Measurements from ENCODE around the gene NPM1. TPM values are rescaled to one million over a fixed set of nuclear protein-coding genes. Genes with fewer than 3 reads are reported as not detected.

NPM1 gene
- total RNA-seq, 1 experiment from 2014 or later: 2,112 TPM

DNA sequence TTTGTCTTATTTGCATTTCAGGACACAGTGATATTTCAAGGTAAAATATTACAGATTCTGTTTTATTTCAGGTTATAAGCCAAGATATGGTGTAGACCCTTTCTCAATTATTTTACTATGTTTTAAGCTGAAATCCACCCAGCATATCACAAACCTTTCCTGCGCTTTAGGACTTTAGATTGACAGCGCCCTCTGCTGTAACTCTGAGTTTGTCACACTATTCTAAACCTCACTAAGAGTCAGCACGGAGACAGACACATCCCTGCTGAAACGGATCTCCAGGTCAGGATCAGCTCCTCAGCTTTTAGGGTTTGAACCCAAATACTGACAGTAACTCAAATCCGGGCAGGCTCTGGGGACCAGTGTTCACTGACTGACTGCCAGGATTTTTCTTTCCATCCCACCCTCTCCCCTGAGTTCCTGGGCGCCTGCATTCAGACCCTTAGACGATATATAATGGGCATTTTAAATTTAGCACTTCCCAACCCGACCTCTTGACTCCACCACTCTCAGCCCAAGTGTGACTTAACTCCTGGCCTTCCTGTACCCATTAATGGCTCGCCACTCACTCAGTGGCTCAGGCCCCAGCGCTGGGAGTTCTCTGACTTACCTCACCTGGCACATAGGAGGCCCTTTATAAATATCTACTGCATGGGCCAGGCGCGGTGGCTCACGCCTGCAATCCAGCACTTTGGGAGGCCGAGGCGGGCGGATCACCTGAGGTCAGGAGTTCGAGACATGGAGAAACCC lies 45.1 kb upstream of the NPM1 start:
- Histone ChIP-seq H3K4me3 (ENCODE audit: low read depth, low read length) (no peak overlapping the region), H3K9me3 (no peaks in the 10 kb centered on the region), H3K27me3 (replicated peaks; ENCODE audit: control insufficient read depth, insufficient read depth, low read length) (no peaks in the 10 kb centered on the region), H3K36me3 (ENCODE audit: control insufficient read depth, insufficient read depth, low read length) (no peaks in the 10 kb centered on the region), H3K4me1 (peaks cover 8% of the 10 kb centered on the region)
- Mint-ChIP-seq H3K36me3 (ENCODE audit: insufficient read depth, unreplicated experiment) (no peaks in the 10 kb centered on the region), H3K27ac (ENCODE audit: unreplicated experiment) (no peak overlapping the region), H3K4me1 (ENCODE audit: low read depth, unreplicated experiment) (no peaks in the 10 kb centered on the region), H3K27me3 (ENCODE audit: insufficient read depth, unreplicated experiment) (no peaks in the 10 kb centered on the region), H3K9me3 (ENCODE audit: unreplicated experiment) (no peaks in the 10 kb centered on the region), H3K4me3 (ENCODE audit: unreplicated experiment) (no peak overlapping the region)
- no TSS peak for BruUV-seq (replicated peaks)
- ChIA-PET POLR2A (no interaction called here), CTCF (interaction anchor here (1.0 to 2.6 kb wide), 3 partner anchors 9 to 139 kb away, joined by 3 to 14 read pairs (median 3); no protein-coding TSS in a partner anchor)
- intact Hi-C loops (cut with micrococcal nuclease; ENCODE audit: unreplicated experiment): loop anchor here (1.0 to 5.0 kb wide), 4 partner anchors 69 to 595 kb away; no protein-coding TSS in a partner anchor
- DNase-seq: peak; percentile 50 to 60
- TF ChIP-seq, protein P1, sequence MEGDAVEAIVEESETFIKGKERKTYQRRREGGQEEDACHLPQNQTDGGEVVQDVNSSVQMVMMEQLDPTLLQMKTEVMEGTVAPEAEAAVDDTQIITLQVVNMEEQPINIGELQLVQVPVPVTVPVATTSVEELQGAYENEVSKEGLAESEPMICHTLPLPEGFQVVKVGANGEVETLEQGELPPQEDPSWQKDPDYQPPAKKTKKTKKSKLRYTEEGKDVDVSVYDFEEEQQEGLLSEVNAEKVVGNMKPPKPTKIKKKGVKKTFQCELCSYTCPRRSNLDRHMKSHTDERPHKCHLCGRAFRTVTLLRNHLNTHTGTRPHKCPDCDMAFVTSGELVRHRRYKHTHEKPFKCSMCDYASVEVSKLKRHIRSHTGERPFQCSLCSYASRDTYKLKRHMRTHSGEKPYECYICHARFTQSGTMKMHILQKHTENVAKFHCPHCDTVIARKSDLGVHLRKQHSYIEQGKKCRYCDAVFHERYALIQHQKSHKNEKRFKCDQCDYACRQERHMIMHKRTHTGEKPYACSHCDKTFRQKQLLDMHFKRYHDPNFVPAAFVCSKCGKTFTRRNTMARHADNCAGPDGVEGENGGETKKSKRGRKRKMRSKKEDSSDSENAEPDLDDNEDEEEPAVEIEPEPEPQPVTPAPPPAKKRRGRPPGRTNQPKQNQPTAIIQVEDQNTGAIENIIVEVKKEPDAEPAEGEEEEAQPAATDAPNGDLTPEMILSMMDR (IDR thresholded peaks at IDR 0.05; ENCODE audit: insufficient read depth in 1 of 2, low read depth in 1 of 2, low read length in 1 of 2, severe bottlenecking in 1 of 2, unreplicated experiment in 1 of 2): peak; percentile 69 to 75

DNA sequence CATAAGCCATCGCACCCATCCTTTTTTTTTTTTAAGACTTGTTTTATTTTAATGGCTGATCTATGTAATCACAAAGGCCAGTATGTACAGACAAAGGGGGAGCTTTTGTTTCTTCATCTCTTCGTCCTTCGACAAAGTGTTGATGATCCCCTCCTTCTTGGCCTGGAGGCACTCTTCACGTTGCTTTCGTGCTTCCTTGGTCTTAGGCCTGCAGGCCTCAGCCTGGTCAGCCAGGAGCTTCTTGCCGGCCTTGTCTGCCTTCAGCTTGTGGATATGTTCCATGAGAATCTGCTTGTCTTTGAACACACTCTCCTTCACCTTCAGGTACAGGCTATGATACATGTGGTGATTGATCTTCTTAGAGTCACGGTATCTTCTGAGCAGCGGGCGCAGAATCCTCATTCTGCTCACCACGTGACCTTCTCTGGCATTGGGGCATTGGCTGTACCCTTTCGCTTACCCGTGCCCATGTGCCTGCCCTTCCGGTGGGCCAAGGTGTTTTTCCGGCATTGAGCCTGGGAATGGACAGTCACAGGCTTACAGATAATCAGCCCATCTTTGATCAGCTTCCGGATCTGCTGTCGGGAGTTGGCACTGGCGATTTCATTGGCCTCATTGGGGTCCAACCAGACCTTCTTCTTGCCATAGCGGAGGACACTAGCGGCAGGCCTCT lies 42.6 kb upstream of the NPM1 start:
- no peaks in the 10 kb centered on the region for H3K9me3 Mint-ChIP-seq (ENCODE audit: unreplicated experiment)
- no peak for DNase-seq
- H3K4me1 Mint-ChIP-seq (ENCODE audit: low read depth, unreplicated experiment): no peaks in the 10 kb centered on the region
- Histone ChIP-seq H3K9me3 (no peaks in the 10 kb centered on the region), H3K4me3 (ENCODE audit: low read depth, low read length) (no peak overlapping the region), H3K4me1 (peaks cover 7% of the 10 kb centered on the region), H3K36me3 (ENCODE audit: control insufficient read depth, insufficient read depth, low read length) (no peaks in the 10 kb centered on the region), H3K27me3 (replicated peaks; ENCODE audit: control insufficient read depth, insufficient read depth, low read length) (no peaks in the 10 kb centered on the region)
- no peak overlapping the region for H3K27ac Mint-ChIP-seq (ENCODE audit: unreplicated experiment)
- H3K4me3 Mint-ChIP-seq (ENCODE audit: unreplicated experiment): no peak overlapping the region
- no peaks in the 10 kb centered on the region for H3K36me3 Mint-ChIP-seq (ENCODE audit: insufficient read depth, unreplicated experiment)
- BruUV-seq (replicated peaks): no TSS peak
- CTCF ChIA-PET: no interaction called here
- TF ChIP-seq, protein P1 (IDR thresholded peaks at IDR 0.05; ENCODE audit: insufficient read depth in 1 of 2, low read depth in 1 of 2, low read length in 1 of 2, severe bottlenecking in 1 of 2, unreplicated experiment in 1 of 2): no peak
- POLR2A ChIA-PET: no interaction called here
- no peaks in the 10 kb centered on the region for H3K27me3 Mint-ChIP-seq (ENCODE audit: insufficient read depth, unreplicated experiment)
- intact Hi-C loops (cut with micrococcal nuclease; ENCODE audit: unreplicated experiment): loop anchor here (5.0 kb wide), 1 partner anchor 598 kb away; no protein-coding TSS in a partner anchor

GRCh38 chr5:171351536-171352073 lies 36.0 kb upstream of the NPM1 start:
- BruUV-seq (replicated peaks): no TSS peak
- Histone ChIP-seq H3K27me3 (replicated peaks; ENCODE audit: control insufficient read depth, insufficient read depth, low read length) (no peaks in the 10 kb centered on the region), H3K4me1 (no peaks in the 10 kb centered on the region), H3K9me3 (no peaks in the 10 kb centered on the region), H3K4me3 (ENCODE audit: low read depth, low read length) (no peak overlapping the region), H3K36me3 (ENCODE audit: control insufficient read depth, insufficient read depth, low read length) (no peaks in the 10 kb centered on the region)
- CTCF ChIA-PET: interaction anchor here (1.0 to 1.3 kb wide), 2 partner anchors 9 to 16 kb away, joined by 3 to 6 read pairs; no protein-coding TSS in a partner anchor
- no peaks in the 10 kb centered on the region for H3K36me3 Mint-ChIP-seq (ENCODE audit: insufficient read depth, unreplicated experiment)
- H3K4me1 Mint-ChIP-seq (ENCODE audit: low read depth, unreplicated experiment): no peaks in the 10 kb centered on the region
- POLR2A ChIA-PET: no interaction called here
- no peaks in the 10 kb centered on the region for H3K9me3 Mint-ChIP-seq (ENCODE audit: unreplicated experiment)
- intact Hi-C loops (cut with micrococcal nuclease; ENCODE audit: unreplicated experiment): no loop called here
- no peak for DNase-seq
- no peak overlapping the region for H3K27ac Mint-ChIP-seq (ENCODE audit: unreplicated experiment)
- H3K27me3 Mint-ChIP-seq (ENCODE audit: insufficient read depth, unreplicated experiment): no peaks in the 10 kb centered on the region
- H3K4me3 Mint-ChIP-seq (ENCODE audit: unreplicated experiment): no peak overlapping the region
- TF ChIP-seq, protein P1 (IDR thresholded peaks at IDR 0.05; ENCODE audit: insufficient read depth in 1 of 2, low read depth in 1 of 2, low read length in 1 of 2, severe bottlenecking in 1 of 2, unreplicated experiment in 1 of 2): no peak

Measured in Caco-2 (cell line).